ENCODE measurements around the gene MBNL3.

GRCh38 chrX:132497432-132497831 is 8.6 kb upstream of the MBNL3 start:
- TF ChIP-seq, protein P1, sequence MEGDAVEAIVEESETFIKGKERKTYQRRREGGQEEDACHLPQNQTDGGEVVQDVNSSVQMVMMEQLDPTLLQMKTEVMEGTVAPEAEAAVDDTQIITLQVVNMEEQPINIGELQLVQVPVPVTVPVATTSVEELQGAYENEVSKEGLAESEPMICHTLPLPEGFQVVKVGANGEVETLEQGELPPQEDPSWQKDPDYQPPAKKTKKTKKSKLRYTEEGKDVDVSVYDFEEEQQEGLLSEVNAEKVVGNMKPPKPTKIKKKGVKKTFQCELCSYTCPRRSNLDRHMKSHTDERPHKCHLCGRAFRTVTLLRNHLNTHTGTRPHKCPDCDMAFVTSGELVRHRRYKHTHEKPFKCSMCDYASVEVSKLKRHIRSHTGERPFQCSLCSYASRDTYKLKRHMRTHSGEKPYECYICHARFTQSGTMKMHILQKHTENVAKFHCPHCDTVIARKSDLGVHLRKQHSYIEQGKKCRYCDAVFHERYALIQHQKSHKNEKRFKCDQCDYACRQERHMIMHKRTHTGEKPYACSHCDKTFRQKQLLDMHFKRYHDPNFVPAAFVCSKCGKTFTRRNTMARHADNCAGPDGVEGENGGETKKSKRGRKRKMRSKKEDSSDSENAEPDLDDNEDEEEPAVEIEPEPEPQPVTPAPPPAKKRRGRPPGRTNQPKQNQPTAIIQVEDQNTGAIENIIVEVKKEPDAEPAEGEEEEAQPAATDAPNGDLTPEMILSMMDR (IDR thresholded peaks at IDR 0.05): no peak
- TF ChIP-seq POLR2A (IDR thresholded peaks at IDR 0.05): no peak

Data from body of pancreas (tissue), 4 donors.